Hippocampal formation (tissue), 2 donors: ENCODE measurements around the gene EFHC1.
"Not testable (repeated sequence)": the region's sequence is repeated elsewhere in the genome, so short reads cannot be mapped to it uniquely, and the experiment has no call there.

Experiments
- DNase-seq, 2 donors: peaks; one replicate each; lab custom pipeline; 2025; lab: John Stamatoyannopoulos, UW

The EFHC1 gene

GRCh38 chr6:52438926-52439325 is 18.8 kb downstream of the EFHC1 start:
- no peak for DNase-seq

- DNase-seq = no peak
Observed at GRCh38 chr6:52454556-52454955, 34.4 kb downstream of the EFHC1 start.

GRCh38 chr6:52457096-52457495 is 37.0 kb downstream of the EFHC1 start:
- no peak for DNase-seq

GRCh38 chr6:52461194-52461593 is 41.1 kb downstream of the EFHC1 start:
- not testable (repeated sequence) for DNase-seq

- no peak for DNase-seq
Observed at GRCh38 chr6:52474173-52474572, 54.0 kb downstream of the EFHC1 start.

- DNase-seq = no peak
Observed at GRCh38 chr6:52475307-52475706, 55.2 kb downstream of the EFHC1 start.

- no peak for DNase-seq
Observed at GRCh38 chr6:52482903-52483670, 62.9 kb downstream of the EFHC1 start.

GRCh38 chr6:52483671-52484003 is 63.5 kb downstream of the EFHC1 start:
- DNase-seq = no peak

GRCh38 chr6:52489881-52490280 is 69.7 kb downstream of the EFHC1 start:
- DNase-seq = no peak

GRCh38 chr6:52491203-52492069 is 71.3 kb downstream of the EFHC1 start:
- no peak for DNase-seq

GRCh38 chr6:52493669-52494068 is 73.5 kb downstream of the EFHC1 start:
- DNase-seq = no peak

- DNase-seq = no peak
Observed at GRCh38 chr6:52494298-52495072, 74.3 kb downstream of the EFHC1 start.

GRCh38 chr6:52495922-52496321 is 75.8 kb downstream of the EFHC1 start:
- no peak for DNase-seq

GRCh38 chr6:52496631-52497030 is 76.5 kb downstream of the EFHC1 start:
- DNase-seq = no peak

- DNase-seq = no peak
Observed at GRCh38 chr6:52497652-52498408, 77.7 kb downstream of the EFHC1 start.

GRCh38 chr6:52498538-52499017 is 78.4 kb downstream of the EFHC1 start:
- no peak for DNase-seq

GRCh38 chr6:52499026-52499425 is 78.9 kb downstream of the EFHC1 start:
- DNase-seq = no peak

- DNase-seq = no peak
Observed at GRCh38 chr6:52499681-52500236, 79.6 kb downstream of the EFHC1 start.

- DNase-seq = no peak
Observed at GRCh38 chr6:52500238-52501129, 80.3 kb downstream of the EFHC1 start.
